RPMI8226 (cell line): Measurements from ENCODE around the gene MRPS12.

Experiments
- DNase-seq: peaks from one replicate; pipeline ENCODE4 v3.0.0-alpha.2; 2015

The MRPS12 gene

GRCh38 chr19:38978326-38978689, 47.6 kb downstream of the MRPS12 start:
- DNase-seq, result no peak

- no peak for DNase-seq
Measured at GRCh38 chr19:38979812-38980211, 49.1 kb downstream of the MRPS12 start.

- no peak for DNase-seq
Measured at GRCh38 chr19:38980583-38981374, 50.0 kb downstream of the MRPS12 start.
